GM19099 (cell line): ENCODE data around the gene PAX5.

ENCODE experiments used
- POLR2A ChIP-seq: IDR thresholded peaks from 3 replicates; pipeline ENCODE4 v1.6.1; 2011; ENCODE audit warnings: low read depth; ENCODE audit not compliant: insufficient read length; ENCODE audit errors: extremely low read depth

The PAX5 gene

GRCh38 chr9:37038302-37038942, 4.4 kb upstream of the PAX5 start:
- no peak for TF ChIP-seq POLR2A

GRCh38 chr9:37037503-37038301, 3.6 kb upstream of the PAX5 start:
- peak; percentile 48 for TF ChIP-seq POLR2A

- peak; percentile 68 for TF ChIP-seq POLR2A
These were observed 2.9 kb upstream of the PAX5 start for GRCh38 chr9:37036776-37037502.

- no peak for TF ChIP-seq POLR2A
These were observed 2.3 kb upstream of the PAX5 start for GRCh38 chr9:37036371-37036775.

- TF ChIP-seq POLR2A, result no peak
These were observed 1.7 kb upstream of the PAX5 start for GRCh38 chr9:37035648-37036370.

GRCh38 chr9:37034938-37035647, 1.0 kb upstream of the PAX5 start:
- TF ChIP-seq POLR2A, result no peak

- TF ChIP-seq POLR2A, result peak; percentile 90
These were observed 353 bp upstream of the PAX5 start for GRCh38 chr9:37034305-37034937.

- TF ChIP-seq POLR2A, result peak; percentile 12
These were observed 927 bp downstream of the PAX5 start for GRCh38 chr9:37033141-37033540.

GRCh38 chr9:37032713-37033112, 1.4 kb downstream of the PAX5 start:
- TF ChIP-seq POLR2A, result peak; percentile 42

GRCh38 chr9:37031902-37032301, 2.2 kb downstream of the PAX5 start:
- no peak for TF ChIP-seq POLR2A

GRCh38 chr9:37031081-37031480, 3.0 kb downstream of the PAX5 start:
- no peak for TF ChIP-seq POLR2A

- peak; percentile 22 for TF ChIP-seq POLR2A
These were observed 3.5 kb downstream of the PAX5 start for GRCh38 chr9:37030611-37030939.

GRCh38 chr9:37029776-37030610, 4.1 kb downstream of the PAX5 start:
- peak; percentile 50 for TF ChIP-seq POLR2A

GRCh38 chr9:37029304-37029775, 4.7 kb downstream of the PAX5 start:
- no peak for TF ChIP-seq POLR2A
